HG03103 (cell line): Measurements from ENCODE around the gene SUSD3.

Experiments
- ATAC-seq: cut with Tn5 transposase; IDR thresholded peaks from one replicate; pipeline ENCODE4 v1.9.1; 2021; ENCODE audit warnings: low read depth; ENCODE audit not compliant: unreplicated experiment

The SUSD3 gene

DNA sequence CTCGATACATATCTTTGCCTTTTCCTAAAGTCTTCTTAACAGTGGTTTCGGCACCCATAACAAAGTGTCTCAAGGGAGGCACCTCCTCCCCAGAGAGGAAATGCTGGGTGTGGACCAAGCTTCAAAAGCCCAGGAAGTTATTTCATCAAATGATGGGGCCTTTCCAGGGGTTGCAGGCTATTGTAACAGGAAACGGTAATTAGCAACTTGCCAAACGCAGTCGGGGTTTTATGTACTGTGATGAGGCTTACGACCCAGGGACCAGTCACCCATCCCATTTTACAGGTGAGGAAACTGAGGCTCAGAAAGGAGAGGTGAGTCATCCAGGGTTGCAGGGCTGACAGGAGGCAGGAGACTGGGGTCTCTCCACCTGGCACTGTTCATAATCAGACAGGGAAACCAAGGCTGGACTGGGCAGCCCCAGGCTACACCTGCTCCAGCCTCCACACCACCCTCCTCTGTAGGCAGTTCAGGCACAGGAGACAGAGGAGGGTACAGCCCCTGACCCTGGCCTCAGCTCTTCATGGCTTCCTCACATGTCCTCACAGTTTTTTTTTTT is 30.0 kb upstream of the SUSD3 start:
- ATAC-seq, result no peak

DNA sequence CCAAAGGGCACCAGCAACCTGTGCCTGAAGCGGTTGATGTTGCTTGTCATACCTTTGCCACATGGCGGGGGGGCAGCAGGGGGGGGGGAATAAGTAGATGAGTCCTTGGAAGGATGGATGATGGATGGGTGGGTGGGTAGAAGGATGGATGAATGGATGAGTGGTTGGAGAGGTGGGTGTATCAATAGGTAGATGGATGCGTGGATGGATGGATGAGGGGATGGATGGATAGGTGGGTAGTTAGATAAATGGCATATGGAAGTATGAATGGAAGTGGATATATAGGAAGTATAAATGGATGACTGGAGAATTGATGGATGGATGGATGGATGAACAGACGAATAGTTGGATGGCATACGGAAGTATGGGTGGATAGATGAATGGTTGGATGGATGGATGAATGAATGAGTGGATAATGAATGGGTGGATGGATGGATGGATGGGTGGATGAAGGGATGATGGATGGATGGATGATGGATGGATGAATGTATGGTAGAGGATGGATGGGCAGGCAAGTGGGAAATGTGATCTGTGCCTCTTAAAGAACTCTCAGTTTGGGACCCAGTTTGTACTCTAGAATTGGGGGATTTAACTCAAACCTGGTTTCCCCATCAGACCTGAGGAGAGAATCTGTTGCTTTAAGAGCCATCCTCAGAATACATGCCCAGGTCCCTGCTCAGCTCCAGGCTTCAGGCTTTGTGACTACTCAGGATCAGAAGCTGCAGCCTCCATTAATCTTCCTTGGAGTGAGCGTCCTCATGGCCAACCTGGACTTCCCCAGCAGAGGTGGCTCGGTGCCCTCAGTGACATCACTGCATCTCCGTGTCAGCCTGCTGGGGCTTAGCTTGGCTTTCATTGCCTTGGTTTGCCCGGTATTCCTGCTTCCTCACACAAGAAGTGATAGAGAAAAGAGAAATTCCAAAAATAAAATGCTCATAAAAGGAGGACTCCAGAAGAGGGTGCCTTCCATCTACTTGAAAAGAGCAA is 27.6 kb upstream of the SUSD3 start:
- no peak for ATAC-seq

DNA sequence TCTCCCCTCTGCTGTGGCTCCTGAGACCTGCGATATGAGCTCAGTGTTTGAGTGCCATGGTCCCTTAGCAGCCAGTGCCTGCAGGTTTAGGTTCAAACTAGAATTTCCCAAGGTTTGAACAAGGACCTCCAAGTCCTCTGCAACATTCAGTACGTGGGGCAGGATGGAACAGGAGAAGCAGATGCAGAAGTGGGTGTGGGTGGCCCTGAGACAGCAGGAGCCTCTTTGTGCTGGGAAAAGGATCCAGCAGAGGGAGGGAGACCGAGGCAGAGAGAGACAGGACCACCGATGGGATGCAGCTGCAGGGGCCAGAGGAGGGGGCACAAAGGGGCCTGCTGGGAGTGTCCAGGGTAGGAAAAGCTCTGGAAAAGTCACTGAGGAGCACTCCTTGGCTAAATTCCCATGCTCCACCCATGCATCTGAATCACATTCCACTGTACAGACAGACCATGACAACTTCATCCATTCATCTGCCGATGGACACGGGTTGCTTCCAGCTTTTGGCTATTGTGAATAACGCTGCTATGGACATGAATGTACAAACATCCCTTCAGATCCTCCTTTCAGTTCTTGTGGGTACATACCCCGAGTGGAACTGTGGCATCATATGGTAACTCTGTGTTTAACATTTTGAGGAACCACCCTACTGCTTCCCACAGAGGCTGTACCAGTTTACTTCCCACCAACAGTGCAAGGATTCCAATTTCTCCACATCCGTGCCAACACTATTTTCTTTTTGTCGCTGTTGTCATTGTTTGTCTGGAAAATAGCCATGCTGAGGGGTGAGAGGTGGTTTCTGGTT is 26.7 kb upstream of the SUSD3 start:
- no peak for ATAC-seq

DNA sequence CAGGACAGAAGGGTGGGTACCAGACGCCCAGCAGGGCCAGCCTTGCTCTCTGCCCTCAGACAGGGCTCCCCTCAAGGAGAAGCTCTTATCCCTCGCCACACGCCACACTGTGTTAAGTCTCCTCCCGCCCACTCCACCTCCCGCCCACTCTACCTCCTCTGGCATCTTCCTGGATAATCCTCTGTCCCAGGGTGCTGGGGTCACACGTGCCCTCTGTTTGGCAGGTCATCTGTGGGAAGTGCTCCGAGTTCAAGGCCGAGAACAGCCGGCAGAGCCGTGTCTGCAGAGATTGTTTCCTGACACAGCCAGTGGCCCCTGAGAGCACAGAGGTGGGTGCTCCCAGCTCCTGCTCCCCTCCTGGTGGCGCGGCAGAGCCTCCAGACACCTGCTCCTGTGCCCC is 26.0 kb upstream of the SUSD3 start:
- ATAC-seq, result no peak

DNA sequence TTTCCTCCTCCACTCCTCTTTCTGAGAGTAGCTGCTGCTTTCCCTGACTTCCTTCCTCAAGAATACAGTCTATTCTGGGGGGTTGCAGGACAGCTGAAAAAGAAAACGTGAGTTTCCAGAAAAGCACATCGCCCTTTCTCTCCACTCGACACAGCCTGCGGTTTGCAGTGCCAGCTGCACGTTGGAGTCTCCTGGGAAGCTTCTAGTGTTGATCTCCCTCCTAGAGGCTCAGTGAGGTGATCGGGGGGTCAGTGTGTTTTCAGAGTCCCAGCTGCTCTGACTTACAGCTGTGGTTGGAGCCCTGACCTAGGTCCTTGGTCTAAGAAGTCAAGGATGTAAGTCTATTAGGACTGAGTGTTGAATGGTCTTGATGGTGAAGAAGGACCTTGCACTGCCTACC is 25.0 kb upstream of the SUSD3 start:
- ATAC-seq, result no peak

- ATAC-seq, result no peak
These were observed 23.3 kb upstream of the SUSD3 start for GRCh38 chr9:93035106-93035660.

GRCh38 chr9:93035821-93036351 is 22.6 kb upstream of the SUSD3 start:
- no peak for ATAC-seq

DNA sequence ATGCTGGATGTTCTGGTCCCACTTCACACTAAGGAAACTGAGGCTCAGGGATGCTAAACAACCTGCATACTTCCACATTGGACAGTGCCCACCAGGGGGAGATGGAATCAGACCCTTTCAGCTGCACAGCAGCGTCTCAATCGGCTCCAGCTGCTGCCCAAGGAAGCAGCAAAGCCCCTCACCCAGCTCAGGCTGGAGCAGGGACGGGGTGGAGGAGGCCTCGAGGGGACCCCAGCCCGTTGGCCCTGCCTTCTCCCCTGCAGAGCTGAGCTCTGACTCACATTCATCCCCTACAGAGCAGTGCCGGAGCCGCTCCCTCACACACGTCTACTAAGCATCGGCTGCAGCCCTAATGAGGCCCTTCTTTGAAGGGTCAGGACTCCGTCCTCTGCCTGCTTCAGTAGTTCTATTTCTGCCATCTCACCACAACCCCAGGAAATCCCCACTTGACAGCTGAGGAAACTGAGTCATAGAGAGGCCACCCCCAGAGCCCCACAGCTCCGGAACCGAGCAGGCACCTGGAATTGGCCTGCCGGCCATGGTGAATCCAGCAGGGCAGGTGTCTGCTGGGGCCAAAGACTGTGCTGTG is 21.5 kb upstream of the SUSD3 start:
- ATAC-seq, result no peak

- no peak for ATAC-seq
These were observed 21.0 kb upstream of the SUSD3 start for GRCh38 chr9:93037476-93037971.

DNA sequence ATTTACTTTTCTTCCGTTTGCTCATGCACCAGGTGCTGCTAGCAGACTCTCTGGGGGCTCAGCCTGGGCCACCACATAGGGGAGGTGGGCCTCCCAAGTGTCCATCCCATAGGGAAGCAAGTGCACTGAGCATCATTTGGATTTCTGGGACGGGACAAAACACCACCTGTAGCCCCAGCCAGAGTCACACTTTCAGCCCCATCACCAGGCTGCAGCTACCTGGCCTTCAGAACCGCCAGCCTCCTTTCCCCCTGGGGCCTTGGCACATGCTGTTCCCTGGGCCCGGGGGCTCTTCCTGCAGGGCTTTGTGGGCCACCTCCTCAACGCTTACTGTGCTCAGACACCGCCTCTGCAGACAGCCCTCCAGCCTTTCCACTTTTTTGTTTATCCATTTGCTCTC is 19.6 kb upstream of the SUSD3 start:
- no peak for ATAC-seq

- ATAC-seq, result no peak
These were observed 19.0 kb upstream of the SUSD3 start for GRCh38 chr9:93039456-93039855.

- ATAC-seq, result no peak
These were observed 18.5 kb upstream of the SUSD3 start for GRCh38 chr9:93039976-93040375.

DNA sequence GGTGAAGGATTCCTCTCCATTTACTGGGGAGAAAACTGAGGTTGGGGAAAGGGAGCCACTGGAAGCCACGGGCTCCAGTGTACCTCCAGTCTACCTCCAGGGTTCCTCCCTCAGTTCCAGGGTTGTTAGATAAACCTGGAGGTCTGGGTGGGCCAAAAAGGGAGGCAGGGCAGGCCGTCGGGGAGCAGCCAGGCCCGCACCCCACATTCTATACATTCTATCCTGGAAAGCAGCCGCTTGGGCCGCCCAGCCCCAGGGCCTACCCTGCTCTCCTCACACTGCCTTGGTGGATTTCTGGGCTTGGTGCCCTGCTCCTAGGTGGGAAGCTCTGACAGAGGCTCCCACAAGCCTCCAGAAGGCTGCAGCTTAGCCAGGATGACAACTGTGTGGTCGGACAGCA is 18.1 kb upstream of the SUSD3 start:
- no peak for ATAC-seq

DNA sequence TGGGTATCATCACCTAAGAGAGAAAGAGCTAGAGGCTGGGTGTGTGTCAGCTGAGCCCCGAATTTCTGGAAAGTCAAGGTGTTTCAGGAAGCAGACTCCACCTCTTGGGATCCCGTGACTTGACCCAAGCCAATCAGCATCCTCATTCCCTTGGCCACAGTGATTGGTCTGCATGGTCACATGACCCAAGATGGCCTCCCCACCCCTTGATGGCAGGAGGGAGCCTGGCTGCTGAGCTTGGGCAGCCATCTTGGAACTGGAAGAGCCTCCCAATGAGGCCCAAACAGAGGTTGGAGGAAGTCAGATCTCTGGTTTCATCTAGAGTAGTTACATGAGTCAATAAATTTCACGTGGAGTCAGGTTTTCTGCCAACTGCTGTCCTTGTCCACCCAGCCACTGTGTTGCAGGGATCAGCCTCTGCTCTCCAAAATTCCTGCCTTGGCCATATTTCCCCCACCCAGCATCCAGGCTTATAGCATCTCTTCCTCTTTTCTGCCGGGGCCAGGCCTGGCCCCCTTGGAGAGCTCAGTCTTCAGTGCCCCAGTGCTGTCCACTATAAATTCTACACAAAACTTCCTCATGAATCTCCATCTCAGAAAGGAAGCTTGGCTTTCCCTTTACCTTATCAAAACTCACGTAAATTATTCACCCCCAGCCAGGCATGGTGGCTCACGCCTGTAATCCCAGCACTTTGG is 17.2 kb upstream of the SUSD3 start:
- no peak for ATAC-seq

DNA sequence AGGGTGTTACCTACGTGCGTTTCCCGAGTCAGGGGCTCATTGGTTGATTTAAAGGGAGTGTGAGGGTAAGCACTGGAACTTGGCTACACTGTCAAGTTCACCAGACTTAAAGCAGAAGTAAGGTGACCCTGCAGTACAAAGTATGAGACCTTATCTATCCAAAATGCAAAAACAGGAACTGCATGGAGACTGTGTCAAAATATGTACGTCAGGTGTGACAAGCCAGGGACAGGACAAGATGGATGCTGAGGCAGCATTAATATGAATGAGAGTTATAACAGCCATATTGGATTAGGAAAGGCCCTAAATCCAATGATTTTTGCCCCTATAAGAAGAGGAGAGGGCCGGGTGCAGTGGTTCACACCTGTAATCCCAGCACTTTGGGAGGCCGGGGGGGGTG is 15.4 kb upstream of the SUSD3 start:
- no peak for ATAC-seq

DNA sequence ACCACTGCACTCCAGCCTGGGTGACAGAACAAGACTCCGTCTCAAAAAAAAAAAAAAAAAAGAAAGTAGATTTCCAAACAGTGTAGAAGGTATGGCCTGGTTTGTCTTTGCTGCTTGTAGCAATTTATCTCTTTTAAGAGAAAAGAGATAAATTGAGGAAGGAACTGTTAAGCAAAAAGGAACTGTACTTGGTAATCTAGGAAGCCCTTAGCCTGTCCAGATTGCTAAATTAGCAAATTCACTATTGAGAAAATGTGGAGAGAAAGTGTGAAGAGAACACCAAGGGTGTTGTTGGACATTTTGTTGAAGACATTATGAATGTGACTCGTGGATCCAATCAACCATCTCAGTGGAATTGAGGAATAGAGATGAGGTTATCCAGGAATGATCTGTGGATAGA is 13.0 kb upstream of the SUSD3 start:
- no peak for ATAC-seq

DNA sequence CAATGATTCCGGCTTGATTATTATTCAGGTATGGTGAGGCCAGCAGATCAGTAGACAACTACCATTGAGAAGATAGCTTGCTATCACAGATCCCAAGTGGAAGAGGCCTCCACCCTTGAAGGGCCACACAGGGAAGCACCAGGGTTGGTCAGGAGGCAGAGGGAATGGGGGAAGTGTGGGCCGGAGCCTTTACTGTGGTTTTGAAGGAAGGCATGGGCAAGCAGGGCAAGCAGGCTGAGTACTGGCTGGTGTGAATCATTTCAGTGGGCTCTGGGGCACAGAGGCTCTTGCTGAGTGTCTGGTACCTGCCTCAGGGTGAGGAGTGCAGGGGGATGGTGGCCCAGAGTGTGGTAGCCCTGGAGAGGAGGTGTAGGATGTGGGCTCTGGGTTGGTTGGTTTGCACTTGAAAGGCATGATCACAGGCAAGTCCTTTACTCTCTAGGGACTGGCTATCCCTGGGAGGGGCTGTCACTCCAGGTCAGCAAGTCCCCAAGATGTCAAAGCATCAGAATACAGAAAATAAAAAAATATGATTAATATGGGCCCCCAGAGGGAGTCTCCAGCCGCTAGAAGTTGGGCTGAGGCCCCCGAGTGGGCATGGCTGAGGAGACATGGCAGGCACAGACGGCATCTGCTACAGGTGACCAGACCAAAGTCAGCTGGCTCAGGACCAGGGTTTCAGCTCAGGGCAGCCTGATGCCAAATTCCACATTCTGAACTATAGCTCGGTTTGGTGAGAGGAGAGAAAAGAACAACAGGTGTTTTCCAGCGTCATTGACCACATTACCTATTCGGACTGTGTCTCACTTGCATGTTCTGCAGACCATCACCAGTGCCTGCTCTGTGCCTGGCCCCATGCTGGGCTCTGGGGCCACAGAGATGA is 9.7 kb upstream of the SUSD3 start:
- ATAC-seq, result no peak

GRCh38 chr9:93049491-93049890 is 9.0 kb upstream of the SUSD3 start:
- ATAC-seq, result no peak

DNA sequence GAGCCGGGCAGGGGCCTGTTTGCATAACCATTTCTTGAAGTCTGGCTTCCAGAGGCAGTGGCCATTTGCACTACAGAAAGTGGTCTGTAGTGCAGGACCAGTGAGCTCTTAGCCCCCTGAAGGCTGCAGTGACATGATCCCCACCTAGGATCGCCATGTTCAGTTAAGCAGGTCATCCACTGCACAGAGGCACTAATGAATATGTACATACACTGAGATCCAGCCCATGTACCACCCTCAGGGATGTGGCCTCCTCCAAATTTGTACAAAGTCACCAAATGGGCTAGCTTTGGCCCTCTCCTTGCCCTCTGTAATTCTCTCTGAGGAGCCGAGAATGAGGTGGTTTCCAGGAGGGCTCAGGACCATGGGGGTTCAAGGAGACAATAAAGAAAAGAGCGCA is 8.3 kb upstream of the SUSD3 start:
- no peak for ATAC-seq
